Measurements from ENCODE around the gene RTP3. TPM values are rescaled to one million over a fixed set of nuclear protein-coding genes. Genes with fewer than 3 reads are reported as not detected.
"Not testable (repeated sequence)": the region's sequence is repeated elsewhere in the genome, so short reads cannot be mapped to it uniquely, and the experiment has no call there.

The RTP3 gene
- polyA plus RNA-seq, 2 of the 4 experiments (the other 2 are of a cell fraction), result not detected

- no peak for DNase-seq (ENCODE audit: low read depth in 1 of 2, low spot score in 1 of 2)
- WGBS (ENCODE audit: missing lambda C conversion rate), result 55% methylated on average over 9 of the region's 9 CpGs
- Histone ChIP-seq H3K4me3 (no peak overlapping the region), H3K27ac (no peak overlapping the region), H3K9me3 (no peaks in the 10 kb centered on the region), H3K4me1 (0 out of 3 replicates have a peak, but pooled peaks cover 3% of the 10 kb centered on the region), H3K4me2 (no peak overlapping the region)
- ChIA-PET CTCF (interaction anchor here (1.2 to 2.1 kb wide), 2 partner anchors 32 to 33 kb away, joined by 3 to 5 read pairs; no protein-coding TSS in a partner anchor), POLR2A (no interaction called here)
- FAIRE-seq, result no peak
- no peak for ATAC-seq
- TF ChIP-seq, protein P1, sequence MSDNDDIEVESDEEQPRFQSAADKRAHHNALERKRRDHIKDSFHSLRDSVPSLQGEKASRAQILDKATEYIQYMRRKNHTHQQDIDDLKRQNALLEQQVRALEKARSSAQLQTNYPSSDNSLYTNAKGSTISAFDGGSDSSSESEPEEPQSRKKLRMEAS (IDR thresholded peaks at IDR 0.05), result no peak
- TF ChIP-seq EHF (CRISPR knock-in tag; IDR thresholded peaks at IDR 0.05), result no peak
- no peak for TF ChIP-seq CEBPB (IDR thresholded peaks at IDR 0.05)
- no peak for TF ChIP-seq GATA3 (IDR thresholded peaks at IDR 0.05; ENCODE audit: borderline replicate concordance)
- TF ChIP-seq RAD21 (conservative IDR thresholded peaks at IDR 0.05 in 1 of 2, IDR thresholded peaks at IDR 0.05 in 1 of 2), result no peak
- TF ChIP-seq SMC3 (IDR thresholded peaks at IDR 0.05), result no peak
- TF ChIP-seq TP53 (CRISPR knock-in tag; IDR thresholded peaks at IDR 0.05), result no peak
- TF ChIP-seq, protein P2, sequence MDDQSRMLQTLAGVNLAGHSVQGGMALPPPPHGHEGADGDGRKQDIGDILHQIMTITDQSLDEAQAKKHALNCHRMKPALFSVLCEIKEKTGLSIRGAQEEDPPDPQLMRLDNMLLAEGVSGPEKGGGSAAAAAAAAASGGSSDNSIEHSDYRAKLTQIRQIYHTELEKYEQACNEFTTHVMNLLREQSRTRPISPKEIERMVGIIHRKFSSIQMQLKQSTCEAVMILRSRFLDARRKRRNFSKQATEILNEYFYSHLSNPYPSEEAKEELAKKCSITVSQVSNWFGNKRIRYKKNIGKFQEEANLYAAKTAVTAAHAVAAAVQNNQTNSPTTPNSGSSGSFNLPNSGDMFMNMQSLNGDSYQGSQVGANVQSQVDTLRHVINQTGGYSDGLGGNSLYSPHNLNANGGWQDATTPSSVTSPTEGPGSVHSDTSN (IDR thresholded peaks at IDR 0.05), result no peak
- no peak for TF ChIP-seq HOXA7 (CRISPR knock-in tag; IDR thresholded peaks at IDR 0.05)
- TF ChIP-seq RARB (CRISPR knock-in tag; IDR thresholded peaks at IDR 0.05), result no peak
- no peak for TF ChIP-seq HOXB5 (CRISPR knock-in tag; IDR thresholded peaks at IDR 0.05)
Observed at GRCh38 chr3:46521096-46521495, 23.3 kb downstream of the RTP3 start.

DNA sequence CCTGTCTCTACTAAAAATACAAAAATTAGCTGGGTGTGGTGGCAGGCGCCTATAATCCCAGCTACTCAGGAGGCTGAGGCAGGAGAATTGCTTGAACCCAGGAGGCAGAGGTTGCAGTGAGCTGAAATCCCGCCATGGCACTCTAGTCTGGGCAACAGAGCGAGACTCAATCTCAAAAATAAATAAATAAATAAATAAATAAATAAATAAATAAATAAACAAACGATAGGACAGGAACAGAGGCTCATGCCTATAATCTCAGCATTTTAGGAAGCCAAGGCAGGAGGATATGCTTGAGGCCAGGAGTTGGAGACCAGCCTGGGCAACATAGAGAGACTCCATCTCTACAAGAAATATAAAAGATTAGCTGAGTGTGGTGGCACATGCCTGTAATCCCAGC, 24.4 kb downstream of the RTP3 start:
- CTCF ChIA-PET, result interaction anchor here (2.1 kb wide), 1 partner anchor 33 kb away, joined by 5 read pairs; no protein-coding TSS in a partner anchor
- H3K9me3 ChIP-seq; H3K4me1 ChIP-seq; H3K4me2 ChIP-seq; ATAC-seq; DNase-seq (ENCODE audit: low read depth in 1 of 2, low spot score in 1 of 2); FAIRE-seq; POLR2A ChIA-PET; H3K4me3 ChIP-seq; H3K27ac ChIP-seq: not testable (repeated sequence)
- 63% methylated on average over 4 of the region's 4 CpGs for WGBS (ENCODE audit: missing lambda C conversion rate)
- peak; percentile 53 for TF ChIP-seq ZC3H11A (IDR thresholded peaks at IDR 0.05)

DNA sequence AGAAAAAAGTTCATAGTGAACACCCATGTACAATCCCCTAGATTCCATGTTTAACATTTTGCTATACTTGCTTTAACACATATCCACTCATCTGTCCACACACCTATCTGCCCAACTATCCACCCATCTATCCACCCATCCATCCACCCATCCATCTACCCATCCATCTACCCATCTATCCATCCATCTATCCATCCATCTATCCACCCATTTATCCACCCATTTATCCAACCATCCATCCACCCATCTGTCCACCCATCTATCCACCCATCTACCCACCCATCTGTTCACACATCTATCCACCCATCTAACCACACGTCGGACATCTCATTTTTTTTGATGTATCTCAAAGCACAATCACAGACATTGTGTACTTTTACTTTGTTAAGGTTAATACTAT, 25.8 kb downstream of the RTP3 start:
- no peak overlapping the region for H3K4me3 ChIP-seq
- no peak for FAIRE-seq
- no peaks in the 10 kb centered on the region for H3K9me3 ChIP-seq
- POLR2A ChIA-PET, result no interaction called here
- 83% methylated on average over 2 of the region's 2 CpGs for WGBS (ENCODE audit: missing lambda C conversion rate)
- no peak for DNase-seq (ENCODE audit: low read depth in 1 of 2, low spot score in 1 of 2)
- H3K4me1 ChIP-seq, result no peaks in the 10 kb centered on the region
- CTCF ChIA-PET, result no interaction called here
- no peak for ATAC-seq
- no peak overlapping the region for H3K4me2 ChIP-seq
- TF ChIP-seq RCOR1 (IDR thresholded peaks at IDR 0.05; ENCODE audit: low read depth, low read length) (no peak), PHF8 (IDR thresholded peaks at IDR 0.05; ENCODE audit: borderline replicate concordance, low read depth) (no peak), TP53 (CRISPR knock-in tag; IDR thresholded peaks at IDR 0.05) (no peak), FOSL2 (IDR thresholded peaks at IDR 0.05) (no peak), FOSL2 (CRISPR knock-in tag; IDR thresholded peaks at IDR 0.05) (no peak), JUN (IDR thresholded peaks at IDR 0.05) (no peak), NFE2L2 (conservative IDR thresholded peaks at IDR 0.05; ENCODE audit: low read length) (no peak), JUNB (IDR thresholded peaks at IDR 0.05) (no peak), KDM1A (IDR thresholded peaks at IDR 0.05; ENCODE audit: low read depth) (no peak), RARB (CRISPR knock-in tag; IDR thresholded peaks at IDR 0.05) (no peak), POLR2A (IDR thresholded peaks at IDR 0.05; ENCODE audit: low read length) (no peak), HES2 (IDR thresholded peaks at IDR 0.05) (no peak), MYC (IDR thresholded peaks at IDR 0.05; ENCODE audit: borderline replicate concordance, low read length) (no peak), EHMT2 (IDR thresholded peaks at IDR 0.05; ENCODE audit: low read depth) (no peak), KDM5A (IDR thresholded peaks at IDR 0.05) (no peak), SMC3 (IDR thresholded peaks at IDR 0.05) (no peak)
- TF ChIP-seq, protein P1 (IDR thresholded peaks at IDR 0.05), result no peak
- TF ChIP-seq, protein P2 (IDR thresholded peaks at IDR 0.05), result no peak
- TF ChIP-seq, protein P3, sequence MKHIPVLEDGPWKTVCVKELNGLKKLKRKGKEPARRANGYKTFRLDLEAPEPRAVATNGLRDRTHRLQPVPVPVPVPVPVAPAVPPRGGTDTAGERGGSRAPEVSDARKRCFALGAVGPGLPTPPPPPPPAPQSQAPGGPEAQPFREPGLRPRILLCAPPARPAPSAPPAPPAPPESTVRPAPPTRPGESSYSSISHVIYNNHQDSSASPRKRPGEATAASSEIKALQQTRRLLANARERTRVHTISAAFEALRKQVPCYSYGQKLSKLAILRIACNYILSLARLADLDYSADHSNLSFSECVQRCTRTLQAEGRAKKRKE (CRISPR knock-in tag; IDR thresholded peaks at IDR 0.05; ENCODE audit: low read depth), result no peak
- TF ChIP-seq, protein P4, sequence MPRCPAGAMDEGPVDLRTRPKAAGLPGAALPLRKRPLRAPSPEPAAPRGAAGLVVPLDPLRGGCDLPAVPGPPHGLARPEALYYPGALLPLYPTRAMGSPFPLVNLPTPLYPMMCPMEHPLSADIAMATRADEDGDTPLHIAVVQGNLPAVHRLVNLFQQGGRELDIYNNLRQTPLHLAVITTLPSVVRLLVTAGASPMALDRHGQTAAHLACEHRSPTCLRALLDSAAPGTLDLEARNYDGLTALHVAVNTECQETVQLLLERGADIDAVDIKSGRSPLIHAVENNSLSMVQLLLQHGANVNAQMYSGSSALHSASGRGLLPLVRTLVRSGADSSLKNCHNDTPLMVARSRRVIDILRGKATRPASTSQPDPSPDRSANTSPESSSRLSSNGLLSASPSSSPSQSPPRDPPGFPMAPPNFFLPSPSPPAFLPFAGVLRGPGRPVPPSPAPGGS (IDR thresholded peaks at IDR 0.05), result no peak
- H3K27ac ChIP-seq, result no peak overlapping the region

All from A549 (cell line).